SJCRH30 (cell line): ENCODE measurements around the gene RFX3. TPM values are rescaled to one million over a fixed set of nuclear protein-coding genes. Genes with fewer than 3 reads are reported as not detected.
"Not testable (repeated sequence)": the region's sequence is repeated elsewhere in the genome, so short reads cannot be mapped to it uniquely, and the experiment has no call there.

Experiments used
- DNase-seq, 2 experiments: peaks; one replicate each; pipeline ENCODE4 v3.0.0-alpha.2; 2015 to 2020
- H3K27ac ChIP-seq: fragments of 250-450 bp; sonication (Bioruptor Pico); 2 replicates; pipeline ENCODE4 v1.5.1; 2020; ENCODE audit warnings: mild to moderate bottlenecking, moderate library complexity
- H3K27me3 ChIP-seq: fragments of 250-450 bp; sonication (Bioruptor Pico); 2 replicates; pipeline ENCODE4 v1.5.1; 2020; ENCODE audit warnings: mild to moderate bottlenecking, moderate library complexity
- H3K36me3 ChIP-seq: fragments of 250-450 bp; sonication (Bioruptor Pico); 2 replicates; pipeline ENCODE4 v1.5.1; 2020; ENCODE audit warnings: mild to moderate bottlenecking, moderate library complexity
- H3K4me1 ChIP-seq: fragments of 250-450 bp; sonication (Bioruptor Pico); 2 replicates; pipeline ENCODE4 v1.5.1; 2020; ENCODE audit warnings: mild to moderate bottlenecking, moderate library complexity
- H3K4me3 ChIP-seq: fragments of 250-450 bp; sonication (Bioruptor Pico); 2 replicates; pipeline ENCODE4 v1.5.1; 2020; ENCODE audit warnings: mild to moderate bottlenecking, moderate library complexity
- H3K9me3 ChIP-seq: fragments of 250-450 bp; sonication (Bioruptor Pico); replicated peaks from 2 replicates; pipeline ENCODE4 v1.5.1; 2020; ENCODE audit warnings: mild to moderate bottlenecking, moderate library complexity
- total RNA-seq: library from RNA; depleted of rRNA; stranded (reverse); fragments of >200 nt; shearing (Covaris generic); gene quantifications from 2 replicates; pipeline ENCODE4 v1.2.3, GENCODE V29; 2014

The RFX3 gene
- total RNA-seq, 1 experiment from 2014 or later, result 5.1 TPM

DNA sequence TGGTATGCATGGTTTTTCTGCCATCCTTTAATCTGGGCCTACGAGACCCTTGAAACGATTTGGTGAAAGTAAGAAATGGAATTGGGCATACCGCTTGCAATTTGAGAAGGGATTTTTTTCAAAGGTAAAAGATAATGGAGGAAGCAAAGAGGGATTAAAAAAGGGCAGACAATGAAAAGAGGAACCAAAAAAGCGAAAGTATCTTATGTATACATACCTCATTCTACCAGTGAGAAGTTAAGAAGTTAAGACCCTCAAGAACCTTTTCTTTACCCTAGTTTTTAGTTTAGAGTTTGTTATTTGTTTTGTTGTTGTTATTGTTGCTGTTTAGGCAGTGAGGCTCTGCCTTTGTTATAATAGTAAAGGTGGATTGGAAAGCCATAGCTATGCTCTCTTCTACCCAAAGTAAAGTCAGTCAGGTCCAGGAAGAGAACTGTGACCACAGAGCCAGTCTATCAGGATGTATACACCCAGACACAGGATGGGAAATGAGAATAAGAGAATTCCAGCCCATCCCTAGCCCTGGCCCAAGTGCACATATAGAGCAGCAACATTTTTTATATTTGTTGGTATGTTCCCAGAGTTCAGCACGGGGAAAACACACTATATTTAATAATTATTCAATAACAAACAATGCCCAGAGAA, 166.6 kb downstream of the RFX3 start:
- H3K9me3 ChIP-seq, result no peaks in the 10 kb centered on the region
- H3K27ac ChIP-seq, result no peak overlapping the region
- no peaks in the 10 kb centered on the region for H3K4me1 ChIP-seq
- no peak for DNase-seq
- H3K36me3 ChIP-seq, result no peaks in the 10 kb centered on the region
- H3K27me3 ChIP-seq, result no peaks in the 10 kb centered on the region
- H3K4me3 ChIP-seq, result no peak overlapping the region

GRCh38 chr9:3348169-3348568, 177.6 kb downstream of the RFX3 start:
- peak in 1 of 2 experiments; percentile 1 for DNase-seq
- H3K27ac ChIP-seq, result no peak overlapping the region
- H3K9me3 ChIP-seq, result 0 out of 2 replicates have a peak, but pooled peaks cover 2% of the 10 kb centered on the region
- H3K4me3 ChIP-seq, result no peak overlapping the region
- H3K27me3 ChIP-seq, result no peaks in the 10 kb centered on the region
- H3K4me1 ChIP-seq, result no peaks in the 10 kb centered on the region
- no peaks in the 10 kb centered on the region for H3K36me3 ChIP-seq

GRCh38 chr9:3346549-3346948, 179.3 kb downstream of the RFX3 start:
- Histone ChIP-seq H3K27me3 (no peaks in the 10 kb centered on the region), H3K27ac (no peak overlapping the region), H3K36me3 (no peaks in the 10 kb centered on the region), H3K4me1 (no peaks in the 10 kb centered on the region), H3K9me3 (no peaks in the 10 kb centered on the region), H3K4me3 (no peak overlapping the region)
- no peak for DNase-seq

- no peaks in the 10 kb centered on the region for H3K4me1 ChIP-seq
- H3K27ac ChIP-seq, result no peak overlapping the region
- no peaks in the 10 kb centered on the region for H3K36me3 ChIP-seq
- H3K4me3 ChIP-seq, result no peak overlapping the region
- H3K9me3 ChIP-seq, result no peaks in the 10 kb centered on the region
- no peaks in the 10 kb centered on the region for H3K27me3 ChIP-seq
- no peak for DNase-seq
Observed at GRCh38 chr9:3343671-3344070, 182.1 kb downstream of the RFX3 start.

DNA sequence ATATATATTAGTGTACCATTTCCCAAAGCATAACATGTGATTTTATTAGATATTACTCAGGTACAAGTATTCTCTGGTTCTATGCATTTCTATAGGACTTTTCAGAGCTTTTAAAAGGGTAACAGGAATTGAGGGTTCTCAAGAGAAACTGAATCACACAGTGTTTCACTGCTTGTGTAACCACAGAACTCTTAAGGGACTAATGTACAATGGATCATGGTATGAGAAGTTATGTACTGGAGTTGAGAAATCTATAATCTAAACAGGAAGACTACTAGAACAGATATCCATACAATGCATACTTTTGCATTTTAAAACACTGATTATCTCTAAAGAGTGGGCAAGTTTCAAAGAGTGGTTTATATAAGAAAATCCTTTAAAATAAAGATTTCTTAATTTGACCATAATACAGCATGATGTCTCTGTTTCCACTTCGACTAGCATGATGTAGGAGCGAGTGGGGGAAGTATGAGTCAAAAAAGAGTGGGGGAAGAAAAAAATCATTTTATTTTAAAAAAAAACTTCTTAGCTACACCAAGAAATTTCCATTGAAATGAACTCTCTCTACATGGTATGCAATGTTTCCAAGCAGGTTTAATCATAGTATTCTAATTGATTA, 183.5 kb downstream of the RFX3 start:
- DNase-seq, result no peak
- H3K36me3 ChIP-seq, result no peaks in the 10 kb centered on the region
- no peak overlapping the region for H3K4me3 ChIP-seq
- H3K9me3 ChIP-seq, result no peaks in the 10 kb centered on the region
- no peaks in the 10 kb centered on the region for H3K27me3 ChIP-seq
- H3K27ac ChIP-seq, result no peak overlapping the region
- H3K4me1 ChIP-seq, result no peaks in the 10 kb centered on the region

- H3K27me3 ChIP-seq, result no peaks in the 10 kb centered on the region
- DNase-seq, result peak in 1 of 2 experiments; percentile 12
- H3K9me3 ChIP-seq, result no peaks in the 10 kb centered on the region
- H3K4me3 ChIP-seq, result no peak overlapping the region
- H3K4me1 ChIP-seq, result no peaks in the 10 kb centered on the region
- H3K36me3 ChIP-seq, result no peaks in the 10 kb centered on the region
- H3K27ac ChIP-seq, result no peak overlapping the region
Observed at GRCh38 chr9:3337515-3338225, 188.1 kb downstream of the RFX3 start.

DNA sequence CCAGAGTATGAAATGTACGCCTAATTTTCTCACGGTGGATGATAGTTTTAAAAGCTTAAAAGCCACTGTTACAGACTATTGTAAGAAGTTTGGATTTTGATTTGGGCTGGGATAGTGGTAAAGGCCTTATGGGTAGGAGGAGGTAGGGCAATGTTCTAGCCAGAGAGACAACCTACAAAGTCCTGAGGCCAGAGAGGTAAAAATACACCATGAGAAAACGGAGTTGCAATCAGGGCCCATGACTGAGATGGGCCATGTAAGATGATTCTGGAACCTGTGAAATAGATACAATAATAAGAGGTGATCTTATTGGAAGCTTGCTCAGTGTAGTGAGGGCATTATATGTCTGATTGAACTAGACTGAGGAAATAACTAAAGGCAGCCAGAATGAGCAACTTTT, 188.8 kb downstream of the RFX3 start:
- H3K4me1 ChIP-seq, result no peaks in the 10 kb centered on the region
- no peaks in the 10 kb centered on the region for H3K36me3 ChIP-seq
- H3K27me3 ChIP-seq, result no peaks in the 10 kb centered on the region
- H3K9me3 ChIP-seq, result no peaks in the 10 kb centered on the region
- DNase-seq, result no peak
- no peak overlapping the region for H3K27ac ChIP-seq
- no peak overlapping the region for H3K4me3 ChIP-seq

- no peak overlapping the region for H3K4me3 ChIP-seq
- H3K9me3 ChIP-seq, result no peaks in the 10 kb centered on the region
- H3K27ac ChIP-seq, result no peak overlapping the region
- no peaks in the 10 kb centered on the region for H3K4me1 ChIP-seq
- H3K36me3 ChIP-seq, result no peaks in the 10 kb centered on the region
- no peaks in the 10 kb centered on the region for H3K27me3 ChIP-seq
- no peak for DNase-seq
Observed at GRCh38 chr9:3332802-3333201, 193.0 kb downstream of the RFX3 start.

DNA sequence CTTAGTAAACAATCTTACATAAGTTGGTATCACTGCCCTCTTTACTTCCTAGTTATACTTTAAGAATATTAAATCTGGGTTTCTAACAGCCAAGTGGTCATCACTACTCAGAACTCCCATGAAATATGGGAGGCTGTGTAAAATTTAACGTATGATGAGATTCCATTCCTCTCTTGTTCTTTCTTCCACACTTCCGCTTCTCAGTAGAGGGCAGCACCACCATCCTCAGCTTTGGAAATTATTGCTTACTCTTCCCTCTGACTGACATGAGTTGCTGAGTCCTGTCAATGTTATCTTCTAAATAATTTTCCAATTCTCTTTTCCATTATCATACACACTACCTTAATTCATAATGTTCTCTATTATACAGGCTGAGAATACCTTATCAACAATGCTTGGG, 194.0 kb downstream of the RFX3 start:
- Histone ChIP-seq H3K4me1 (no peaks in the 10 kb centered on the region), H3K36me3 (no peaks in the 10 kb centered on the region), H3K9me3 (no peaks in the 10 kb centered on the region), H3K27me3 (no peaks in the 10 kb centered on the region), H3K4me3 (no peak overlapping the region), H3K27ac (no peak overlapping the region)
- DNase-seq, result no peak

GRCh38 chr9:3330792-3331420, 194.9 kb downstream of the RFX3 start:
- Histone ChIP-seq H3K27ac (no peak overlapping the region), H3K4me1 (no peaks in the 10 kb centered on the region), H3K9me3 (no peaks in the 10 kb centered on the region), H3K27me3 (no peaks in the 10 kb centered on the region), H3K36me3 (no peaks in the 10 kb centered on the region), H3K4me3 (no peak overlapping the region)
- DNase-seq, result peak in 1 of 2 experiments; percentile 1

DNA sequence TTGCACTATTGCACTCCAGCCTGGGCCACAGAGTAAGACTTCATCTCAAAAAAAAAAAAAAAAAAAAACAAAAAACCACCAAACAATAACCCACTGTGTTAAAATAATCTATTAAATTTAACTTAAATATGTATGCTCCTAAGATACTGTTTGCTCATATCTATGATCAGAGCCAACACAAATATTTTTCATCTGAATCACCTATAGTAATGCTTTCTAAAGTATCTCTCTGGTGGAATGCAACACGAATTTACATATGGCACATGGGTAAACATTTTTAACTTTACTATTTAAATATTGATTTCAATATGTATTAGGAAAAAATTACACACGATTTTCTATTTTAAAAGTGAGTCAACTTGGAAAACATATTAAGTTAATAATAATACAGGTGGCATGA, 196.4 kb downstream of the RFX3 start:
- H3K4me1 ChIP-seq, result no peaks in the 10 kb centered on the region
- H3K36me3 ChIP-seq, result no peaks in the 10 kb centered on the region
- H3K4me3 ChIP-seq, result no peak overlapping the region
- no peaks in the 10 kb centered on the region for H3K27me3 ChIP-seq
- no peak overlapping the region for H3K27ac ChIP-seq
- DNase-seq, result no peak
- H3K9me3 ChIP-seq, result no peaks in the 10 kb centered on the region

DNA sequence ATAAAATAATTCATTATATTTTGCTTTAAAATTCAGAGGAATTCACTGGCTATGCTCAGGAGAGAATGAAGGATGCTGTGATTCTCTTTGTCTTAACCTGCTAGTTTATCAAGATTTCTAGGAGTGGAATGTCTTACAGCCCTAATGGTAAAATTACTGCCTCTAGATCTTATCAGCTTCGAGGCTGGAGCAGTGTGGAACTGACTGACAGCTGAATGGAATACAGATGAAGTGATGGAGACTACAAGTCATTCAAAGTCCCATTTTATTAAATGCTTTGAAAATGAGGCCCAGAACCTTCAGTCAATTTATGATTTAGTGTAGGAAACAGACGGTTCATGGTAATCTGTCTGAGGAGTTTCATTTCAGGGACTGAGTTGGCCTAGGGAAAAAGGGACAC, 202.1 kb downstream of the RFX3 start:
- H3K9me3 ChIP-seq, result no peaks in the 10 kb centered on the region
- H3K27me3 ChIP-seq, result no peaks in the 10 kb centered on the region
- DNase-seq, result no peak
- H3K27ac ChIP-seq, result no peak overlapping the region
- H3K36me3 ChIP-seq, result no peaks in the 10 kb centered on the region
- H3K4me3 ChIP-seq, result no peak overlapping the region
- H3K4me1 ChIP-seq, result no peaks in the 10 kb centered on the region

DNA sequence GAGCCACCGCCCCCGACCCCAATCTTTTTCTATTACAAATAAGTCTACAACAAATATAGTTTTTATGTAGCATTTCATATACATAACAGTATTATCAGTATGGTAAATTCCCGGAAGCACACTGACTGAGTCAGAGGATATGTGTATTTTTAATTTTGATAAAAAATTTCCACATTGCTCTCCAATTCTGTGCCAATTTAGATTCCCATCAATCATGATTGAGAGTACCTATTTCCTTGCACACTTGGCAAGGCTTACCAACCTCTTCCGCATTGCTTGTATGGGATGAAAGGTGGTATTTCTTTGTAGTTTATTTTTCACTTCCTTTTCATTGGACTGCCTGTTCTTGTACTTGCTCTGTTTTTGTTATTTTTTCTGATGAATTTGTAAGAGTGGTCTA, 204.6 kb downstream of the RFX3 start:
- Histone ChIP-seq H3K4me3 (no peak overlapping the region), H3K9me3 (no peaks in the 10 kb centered on the region)
- DNase-seq, result no peak

GRCh38 chr9:3312595-3312994, 213.2 kb downstream of the RFX3 start:
- not testable (repeated sequence) for H3K4me3 ChIP-seq, H3K27ac ChIP-seq, H3K9me3 ChIP-seq, H3K36me3 ChIP-seq, DNase-seq, H3K4me1 ChIP-seq, H3K27me3 ChIP-seq

More for the DNA sequence above, 204.6 kb downstream of the RFX3 start:
- Histone ChIP-seq H3K27ac (no peak overlapping the region), H3K36me3 (no peaks in the 10 kb centered on the region), H3K27me3 (no peaks in the 10 kb centered on the region), H3K4me1 (no peaks in the 10 kb centered on the region)

DNA sequence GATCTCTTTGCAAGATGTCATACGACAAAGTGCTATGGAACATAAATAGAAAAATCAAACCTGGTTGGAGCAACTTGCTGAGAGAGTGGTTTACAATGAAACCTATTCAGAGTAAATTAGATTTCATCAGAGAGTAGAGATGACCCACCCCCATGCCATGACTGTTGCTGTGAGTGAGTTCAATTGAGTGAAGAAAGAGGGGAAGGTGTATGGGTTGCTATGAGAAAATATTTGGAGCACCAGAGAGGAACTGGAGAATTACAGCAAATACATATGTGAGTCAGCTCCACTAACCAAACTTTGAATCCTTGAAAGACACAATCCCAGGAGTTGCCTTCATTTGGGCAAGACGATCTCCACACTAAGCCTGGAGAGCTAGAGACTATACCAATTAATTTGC, 217.2 kb downstream of the RFX3 start:
- Histone ChIP-seq H3K4me3 (no peak overlapping the region), H3K27me3 (no peaks in the 10 kb centered on the region), H3K4me1 (no peaks in the 10 kb centered on the region), H3K9me3 (no peaks in the 10 kb centered on the region), H3K27ac (no peak overlapping the region), H3K36me3 (no peaks in the 10 kb centered on the region)
- no peak for DNase-seq
